ENCODE results near the gene BICDL1.

GRCh38 chr12:120015313-120015712 lies 26.3 kb downstream of the BICDL1 start:
- TF ChIP-seq EZH2 (IDR thresholded peaks at IDR 0.05; ENCODE audit: borderline replicate concordance, control insufficient read depth, low read depth, low read length), result no peak
- TF ChIP-seq STAT1 (conservative IDR thresholded peaks at IDR 0.05), result no peak
- TF ChIP-seq CTCF (IDR thresholded peaks at IDR 0.05 in 2 of 3, conservative IDR thresholded peaks at IDR 0.05 in 1 of 3; ENCODE audit: control insufficient read depth in 2 of 3, extremely low read depth in 1 of 3, insufficient read depth in 1 of 3, low read depth in 3 of 3, low read length in 3 of 3), result no peak
- no peak for TF ChIP-seq RELA (IDR thresholded peaks at IDR 0.05; ENCODE audit: borderline replicate concordance, partially characterized antibody)
- TF ChIP-seq POLR2AphosphoS5 (IDR thresholded peaks at IDR 0.05; ENCODE audit: low read length), result no peak
- no peak for TF ChIP-seq SIN3A (IDR thresholded peaks at IDR 0.05; ENCODE audit: low read depth, low read length)
- TF ChIP-seq TAF1 (IDR thresholded peaks at IDR 0.05; ENCODE audit: borderline replicate concordance, low read depth, low read length), result no peak
- no peak for TF ChIP-seq DPF2 (IDR thresholded peaks at IDR 0.05)
- no peak for TF ChIP-seq HCFC1 (IDR thresholded peaks at IDR 0.05; ENCODE audit: low read length)
- TF ChIP-seq REST (IDR thresholded peaks at IDR 0.05; ENCODE audit: low read depth, low read length), result no peak
